Left lung (tissue), 10 donors: Measurements from ENCODE around the gene CLDN7. TPM values are rescaled to one million over a fixed set of nuclear protein-coding genes. Genes with fewer than 3 reads are reported as not detected.

Experiments
- ATAC-seq: fragments of 200-7000 bp; cut with Tn5 transposase; one replicate; pipeline ENCODE4 v1.9.1; 2020; ENCODE audit warnings: moderate library complexity
- DNase-seq, 4 donors: peaks; one replicate each; pipeline ENCODE4 v3.0.0-alpha.2; 2013 to 2020
- H3K27ac ChIP-seq, 2 donors: fragments of 200-600 bp; sonication (generic) in 1 of 2; one replicate each; pipeline versions ENCODE4 v1.5.0 to v1.8.0; 2020 to 2021
- H3K27me3 ChIP-seq, 2 donors: fragments of 200-600 bp; sonication (generic) in 1 of 2; one replicate each; pipeline versions ENCODE4 v1.5.0 to v1.8.0; 2020 to 2021
- H3K36me3 ChIP-seq, 2 donors: fragments of 200-600 bp; sonication (generic) in 1 of 2; one replicate each; pipeline versions ENCODE4 v1.5.0 to v1.8.0; 2020 to 2021
- H3K4me1 ChIP-seq, 2 donors: fragments of 200-600 bp; one replicate each; pipeline ENCODE4 v1.8.0; 2021
- H3K4me3 ChIP-seq, 2 donors: fragments of 200-600 bp; sonication (generic) in 1 of 2; one replicate each; pipeline versions ENCODE4 v1.5.0 to v1.8.0; 2020 to 2021; ENCODE audit warnings: mild to moderate bottlenecking in 1 of 2
- H3K9me3 ChIP-seq, 2 donors: fragments of 200-600 bp; sonication (generic) in 1 of 2; one replicate each; pipeline versions ENCODE4 v1.5.0 to v1.8.0; 2020 to 2021
- intact Hi-C, 2 donors: fragments of 100-400 bp; cut with DNase I; formaldehyde crosslinking; loops; one replicate each; pipeline versions ENCODE4 v1.11.2 to v1.14.2; 2022
- microRNA-seq, 2 donors: library from miRNA; unstranded; fragments of <30 nt; microRNA quantifications; one replicate each; pipeline ENCODE4, GENCODE V29; 2019
- polyA plus RNA-seq, 6 donors: library from polyadenylated mRNA; unstranded; fragments of 120-200 nt; gene quantifications; one replicate each; pipeline ENCODE4 v1.2.1, GENCODE V29; 2013; ENCODE audit not compliant: insufficient read length in 6 of 6
- total RNA-seq, 2 donors: library from RNA; stranded (reverse); fragmentation: NEBNext Ultra II Directional; extraction: Animal tissue kit (Norgen Biotek cat#: 25700); gene quantifications; one replicate each; pipeline ENCODE4 v1.2.1, GENCODE V29; 2021
- TF ChIP-seq, protein P1 (sequence below), 2 donors: fragments of 200-600 bp; sonication (generic) in 1 of 2; IDR thresholded peaks; one replicate each; pipeline versions ENCODE4 v1.5.0 to v1.8.0; 2021; ENCODE audit warnings: antibody characterized with exemption in 2 of 2
- donor health status: DM: no; HTN: yes; CAD: no.
- donor health status: DM: no; HTN: no; CAD: no.

The CLDN7 gene
- total and polyA plus RNA-seq, 8 donors = 26.0 to 197 (median 36.5) TPM

DNA sequence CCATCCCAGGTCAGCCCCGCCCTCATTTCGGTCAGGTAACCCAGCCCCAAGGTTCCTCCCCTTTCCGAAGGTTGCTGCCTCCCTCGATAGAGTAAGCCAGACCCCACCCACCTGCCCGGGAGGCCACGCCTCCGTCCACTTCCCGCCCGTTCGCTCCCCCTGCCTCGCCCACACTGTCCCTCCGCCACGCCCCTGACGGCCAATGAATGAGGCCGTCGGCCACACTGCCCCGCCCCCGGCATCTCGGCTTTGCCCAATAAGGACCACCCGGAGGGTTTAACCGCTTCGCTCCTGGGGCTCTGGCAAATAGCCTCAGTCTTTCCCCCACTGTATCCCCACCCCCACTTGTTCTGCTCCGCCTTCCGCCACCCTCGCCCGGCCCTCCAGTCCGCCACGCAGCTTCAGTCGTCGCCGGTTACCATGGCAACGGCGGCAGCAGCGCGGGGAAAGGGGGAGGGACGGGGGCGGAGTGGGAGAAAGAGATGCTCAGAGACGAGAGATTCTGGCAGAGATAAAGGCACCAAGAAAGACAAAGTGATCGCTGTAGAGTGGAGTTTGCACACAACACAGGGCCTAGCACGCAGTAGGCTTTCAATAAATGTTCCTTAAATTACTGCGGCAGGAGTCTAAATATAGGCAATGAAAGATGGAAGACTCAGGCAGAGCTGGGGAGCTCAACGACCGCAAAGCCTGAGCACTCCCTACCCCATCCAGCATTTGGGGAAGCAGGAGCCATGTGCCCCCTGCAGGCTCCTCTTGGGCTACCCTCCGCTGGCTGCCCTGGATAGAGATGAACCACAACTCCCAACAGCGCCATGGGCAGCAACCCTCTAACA is 47.8 kb downstream of the CLDN7 start:
- peaks cover 13 to 53% of the 10 kb centered on the region in 2 donors for H3K4me1 ChIP-seq
- ATAC-seq = peak; percentile 92
- intact Hi-C loops = no loop called here

GRCh38 chr17:7213895-7214299 is 48.4 kb downstream of the CLDN7 start:
- Histone ChIP-seq H3K4me1 (peaks cover 9 to 46% of the 10 kb centered on the region in 2 donors), H3K27ac (peak overlapping the region in 1 of 2 donors; percentile 79), H3K27me3 (no peaks in the 10 kb centered on the region), H3K9me3 (no peaks in the 10 kb centered on the region), H3K36me3 (no peaks in the 10 kb centered on the region), H3K4me3 (peak overlapping the region; percentile 56)
- ATAC-seq (no peak), DNase-seq (peak in 2 of 4 donors; percentile 82 to 92)
- intact Hi-C loops = no loop called here
- TF ChIP-seq, protein P1, sequence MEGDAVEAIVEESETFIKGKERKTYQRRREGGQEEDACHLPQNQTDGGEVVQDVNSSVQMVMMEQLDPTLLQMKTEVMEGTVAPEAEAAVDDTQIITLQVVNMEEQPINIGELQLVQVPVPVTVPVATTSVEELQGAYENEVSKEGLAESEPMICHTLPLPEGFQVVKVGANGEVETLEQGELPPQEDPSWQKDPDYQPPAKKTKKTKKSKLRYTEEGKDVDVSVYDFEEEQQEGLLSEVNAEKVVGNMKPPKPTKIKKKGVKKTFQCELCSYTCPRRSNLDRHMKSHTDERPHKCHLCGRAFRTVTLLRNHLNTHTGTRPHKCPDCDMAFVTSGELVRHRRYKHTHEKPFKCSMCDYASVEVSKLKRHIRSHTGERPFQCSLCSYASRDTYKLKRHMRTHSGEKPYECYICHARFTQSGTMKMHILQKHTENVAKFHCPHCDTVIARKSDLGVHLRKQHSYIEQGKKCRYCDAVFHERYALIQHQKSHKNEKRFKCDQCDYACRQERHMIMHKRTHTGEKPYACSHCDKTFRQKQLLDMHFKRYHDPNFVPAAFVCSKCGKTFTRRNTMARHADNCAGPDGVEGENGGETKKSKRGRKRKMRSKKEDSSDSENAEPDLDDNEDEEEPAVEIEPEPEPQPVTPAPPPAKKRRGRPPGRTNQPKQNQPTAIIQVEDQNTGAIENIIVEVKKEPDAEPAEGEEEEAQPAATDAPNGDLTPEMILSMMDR (IDR thresholded peaks at IDR 0.05) = peak in 1 of 2 donors; percentile 15

More for the DNA sequence above, 47.8 kb downstream of the CLDN7 start:
- Histone ChIP-seq H3K9me3 (no peaks in the 10 kb centered on the region), H3K4me3 (peak overlapping the region; percentile 56), H3K36me3 (no peaks in the 10 kb centered on the region), H3K27me3 (no peaks in the 10 kb centered on the region), H3K27ac (peak overlapping the region; percentile 54 to 79)
- DNase-seq = peak; percentile 96 to 100 (median 98)
- TF ChIP-seq, protein P1 (IDR thresholded peaks at IDR 0.05) = peak; percentile 26 to 35

GRCh38 chr17:7211491-7212273 is 50.6 kb downstream of the CLDN7 start:
- Histone ChIP-seq H3K4me3 (no peak overlapping the region), H3K36me3 (no peaks in the 10 kb centered on the region), H3K27me3 (no peaks in the 10 kb centered on the region), H3K9me3 (no peaks in the 10 kb centered on the region), H3K27ac (no peak overlapping the region), H3K4me1 (peaks cover 9 to 31% of the 10 kb centered on the region in 2 donors)
- DNase-seq (no peak), ATAC-seq (no peak)
- intact Hi-C loops = no loop called here
- TF ChIP-seq, protein P1 (IDR thresholded peaks at IDR 0.05) = no peak

Small RNA genes lying within 50 kb of the gene (microRNA-seq; reads per million reads assigned to microRNA genes)
- 1,145 to 1,240 reads per million in 2 donors for gene MIR324

Other genes with a start within 250 kb of the CLDN7 start
Only the 30 nearest of the 35 such genes appear.
- 1 to 10 TPM; 1.2 to 2.5 TPM for gene SLC16A11, start 218.4 kb downstream of the CLDN7 start, total RNA-seq
- 1 to 10 TPM in 4 of 6 donors, under 1 TPM in 2; 0.74 to 1.5 (median 1.1) TPM for gene SLC16A11, start 218.4 kb downstream of the CLDN7 start, polyA plus RNA-seq
- 1 to 10 TPM; 7.8 to 9.6 TPM for gene CLEC10A, start 182.2 kb downstream of the CLDN7 start, total RNA-seq
- gene CLEC10A, start 182.2 kb downstream of the CLDN7 start, polyA plus RNA-seq = 1 to 10 TPM; 2.0 to 3.6 (median 3.6) TPM
- gene ASGR2, start 147.7 kb downstream of the CLDN7 start, total RNA-seq = 1 to 10 TPM; 1.0 to 2.7 TPM
- under 1 TPM; 0.34 to 0.76 (median 0.51) TPM for gene ASGR2, start 147.7 kb downstream of the CLDN7 start, polyA plus RNA-seq
- gene ASGR1, start 83.1 kb downstream of the CLDN7 start, total RNA-seq = 1 to 10 TPM; 2.4 to 7.7 TPM
- gene ASGR1, start 83.1 kb downstream of the CLDN7 start, polyA plus RNA-seq = 10 to 100 TPM in 4 of 6 donors, 1 to 10 TPM in 2; 8.7 to 13.0 (median 11.0) TPM
- 10 to 100 TPM; 25.9 to 33.8 TPM for gene DLG4, start 42.6 kb downstream of the CLDN7 start, total RNA-seq
- gene DLG4, start 42.6 kb downstream of the CLDN7 start, polyA plus RNA-seq = 10 to 100 TPM; 35.6 to 60.0 (median 47.6) TPM
- gene ACADVL, start 42.5 kb downstream of the CLDN7 start, total RNA-seq = 100 to 1,000 TPM; 610 to 654 TPM
- 100 to 1,000 TPM; 285 to 403 (median 362) TPM for gene ACADVL, start 42.5 kb downstream of the CLDN7 start, polyA plus RNA-seq
- gene DVL2, start 28.0 kb downstream of the CLDN7 start, total RNA-seq = 10 to 100 TPM; 36.9 to 46.3 TPM
- 10 to 100 TPM; 51.7 to 59.7 (median 54.6) TPM for gene DVL2, start 28.0 kb downstream of the CLDN7 start, polyA plus RNA-seq
- 10 to 100 TPM; 31.1 to 45.4 TPM for gene PHF23, start 23.0 kb downstream of the CLDN7 start, total RNA-seq
- 10 to 100 TPM; 32.8 to 51.2 (median 46.1) TPM for gene PHF23, start 23.0 kb downstream of the CLDN7 start, polyA plus RNA-seq
- gene GABARAP, start 20.0 kb downstream of the CLDN7 start, total RNA-seq = 100 to 1,000 TPM; 545 to 559 TPM
- gene GABARAP, start 20.0 kb downstream of the CLDN7 start, polyA plus RNA-seq = 100 to 1,000 TPM; 442 to 526 (median 470) TPM
- gene CTDNEP1, start 10.7 kb downstream of the CLDN7 start, total RNA-seq = 100 to 1,000 TPM; 134 to 171 TPM
- 100 to 1,000 TPM; 133 to 154 (median 146) TPM for gene CTDNEP1, start 10.7 kb downstream of the CLDN7 start, polyA plus RNA-seq
- gene ELP5, start 10.3 kb downstream of the CLDN7 start, total RNA-seq = 10 to 100 TPM; 26.5 to 46.6 TPM
- gene ELP5, start 10.3 kb downstream of the CLDN7 start, polyA plus RNA-seq = 10 to 100 TPM; 36.6 to 49.7 (median 42.9) TPM
- gene SLC2A4, start 19.2 kb upstream of the CLDN7 start, total RNA-seq = under 1 TPM; 0.60 to 0.85 TPM
- 1 to 10 TPM in 4 of 6 donors, under 1 TPM in 2; 0.93 to 1.5 (median 1.3) TPM for gene SLC2A4, start 19.2 kb upstream of the CLDN7 start, polyA plus RNA-seq
- under 1 TPM; 0.37 to 0.67 TPM for gene YBX2, start 32.2 kb upstream of the CLDN7 start, total RNA-seq
- 1 to 10 TPM; 1.3 to 2.5 (median 1.6) TPM for gene YBX2, start 32.2 kb upstream of the CLDN7 start, polyA plus RNA-seq
- gene EIF5A, start 45.1 kb upstream of the CLDN7 start, total RNA-seq = 100 to 1,000 TPM; 307 to 622 TPM
- 100 to 1,000 TPM; 213 to 323 (median 262) TPM for gene EIF5A, start 45.1 kb upstream of the CLDN7 start, polyA plus RNA-seq
- 10 to 100 TPM; 48.2 to 54.9 TPM for gene GPS2, start 52.9 kb upstream of the CLDN7 start, total RNA-seq
- 100 to 1,000 TPM in 1 of 6 donors, 10 to 100 TPM in 5; 73.0 to 102 (median 81.9) TPM for gene GPS2, start 52.9 kb upstream of the CLDN7 start, polyA plus RNA-seq
- gene NEURL4, start 66.9 kb upstream of the CLDN7 start, total RNA-seq = 10 to 100 TPM; 27.8 to 35.2 TPM
- gene NEURL4, start 66.9 kb upstream of the CLDN7 start, polyA plus RNA-seq = 10 to 100 TPM; 22.2 to 36.8 (median 27.9) TPM
- gene ACAP1, start 74.1 kb upstream of the CLDN7 start, total RNA-seq = 10 to 100 TPM in 1 of 2 donors, 1 to 10 TPM in 1; 9.9 to 51.4 TPM
- gene ACAP1, start 74.1 kb upstream of the CLDN7 start, polyA plus RNA-seq = 10 to 100 TPM in 2 of 6 donors, 1 to 10 TPM in 4; 6.7 to 11.3 (median 8.1) TPM
- 10 to 100 TPM; 10.3 to 10.7 TPM for gene KCTD11, start 89.7 kb upstream of the CLDN7 start, total RNA-seq
- gene KCTD11, start 89.7 kb upstream of the CLDN7 start, polyA plus RNA-seq = 10 to 100 TPM in 3 of 6 donors, 1 to 10 TPM in 3; 8.3 to 13.1 (median 9.9) TPM
- gene TMEM95, start 92.7 kb upstream of the CLDN7 start, total RNA-seq = not detected
- gene TMEM95, start 92.7 kb upstream of the CLDN7 start, polyA plus RNA-seq = not detected
- gene TNK1, start 118.6 kb upstream of the CLDN7 start, total RNA-seq = 1 to 10 TPM; 6.1 to 6.4 TPM
- gene TNK1, start 118.6 kb upstream of the CLDN7 start, polyA plus RNA-seq = 1 to 10 TPM; 5.3 to 8.7 (median 6.4) TPM
- 10 to 100 TPM; 42.0 to 42.7 TPM for gene PLSCR3, start 132.0 kb upstream of the CLDN7 start, total RNA-seq
- gene PLSCR3, start 132.0 kb upstream of the CLDN7 start, polyA plus RNA-seq = 10 to 100 TPM; 46.0 to 62.5 (median 57.7) TPM
- 10 to 100 TPM; 50.7 to 56.0 TPM for gene TMEM256, start 141.6 kb upstream of the CLDN7 start, total RNA-seq
- 10 to 100 TPM; 70.7 to 75.7 (median 72.5) TPM for gene TMEM256, start 141.6 kb upstream of the CLDN7 start, polyA plus RNA-seq
- 10 to 100 TPM; 14.8 to 20.1 TPM for gene NLGN2, start 145.4 kb upstream of the CLDN7 start, total RNA-seq
- gene NLGN2, start 145.4 kb upstream of the CLDN7 start, polyA plus RNA-seq = 10 to 100 TPM; 25.3 to 34.4 (median 30.1) TPM
- not detected for gene SPEM1, start 157.8 kb upstream of the CLDN7 start, total RNA-seq
- not detected for gene SPEM1, start 157.8 kb upstream of the CLDN7 start, polyA plus RNA-seq
- not detected for gene SPEM2, start 163.1 kb upstream of the CLDN7 start, total RNA-seq
- not detected for gene SPEM2, start 163.1 kb upstream of the CLDN7 start, polyA plus RNA-seq
- not detected for gene SPEM3, start 166.4 kb upstream of the CLDN7 start, total RNA-seq
- not detected for gene SPEM3, start 166.4 kb upstream of the CLDN7 start, polyA plus RNA-seq
- 1 to 10 TPM; 7.2 to 9.6 TPM for gene TMEM102, start 173.0 kb upstream of the CLDN7 start, total RNA-seq
- 1 to 10 TPM; 2.1 to 3.3 (median 2.6) TPM for gene TMEM102, start 173.0 kb upstream of the CLDN7 start, polyA plus RNA-seq
- 1 to 10 TPM in 1 of 2 donors, under 1 TPM in 1; 0.97 to 1.7 TPM for gene FGF11, start 177.0 kb upstream of the CLDN7 start, total RNA-seq
- gene FGF11, start 177.0 kb upstream of the CLDN7 start, polyA plus RNA-seq = 1 to 10 TPM; 1.7 to 2.8 (median 2.3) TPM
- 10 to 100 TPM; 10.6 to 12.1 TPM for gene CHRNB1, start 182.6 kb upstream of the CLDN7 start, total RNA-seq
- gene CHRNB1, start 182.6 kb upstream of the CLDN7 start, polyA plus RNA-seq = 10 to 100 TPM in 2 of 6 donors, 1 to 10 TPM in 4; 7.0 to 10.3 (median 9.6) TPM
- 10 to 100 TPM; 46.2 to 63.2 TPM for gene ZBTB4, start 217.2 kb upstream of the CLDN7 start, total RNA-seq
- gene ZBTB4, start 217.2 kb upstream of the CLDN7 start, polyA plus RNA-seq = 10 to 100 TPM; 39.7 to 49.7 (median 42.8) TPM